ENCODE data around the gene ALPI.

The ALPI gene

GRCh38 chr2:232490221-232491138 lies 34.5 kb downstream of the ALPI start:
- Histone ChIP-seq H3K9ac (ENCODE audit: low read length) (no peak overlapping the region), H3K79me2 (ENCODE audit: low read length) (no peaks in the 10 kb centered on the region), H3K36me3 (replicated peaks; ENCODE audit: low read depth, low read length) (no peaks in the 10 kb centered on the region), H3K27me3 (ENCODE audit: low read depth, low read length) (no peaks in the 10 kb centered on the region), H4K20me1 (ENCODE audit: insufficient read depth, low read length) (no peaks in the 10 kb centered on the region), H3K4me1 (ENCODE audit: low read length) (no peaks in the 10 kb centered on the region), H3K27ac (ENCODE audit: low read length) (no peak overlapping the region), H3K4me2 (ENCODE audit: low read length) (no peak overlapping the region), H2AFZ (ENCODE audit: low read depth, low read length) (no peak overlapping the region), H3K4me3 (ENCODE audit: low read length) (no peak overlapping the region), H3K9me3 (ENCODE audit: insufficient read depth, low read length) (no peaks in the 10 kb centered on the region)
- TF ChIP-seq EZH2phosphoT487 (IDR thresholded peaks at IDR 0.05; ENCODE audit: low read depth): no peak
- TF ChIP-seq, protein P1, sequence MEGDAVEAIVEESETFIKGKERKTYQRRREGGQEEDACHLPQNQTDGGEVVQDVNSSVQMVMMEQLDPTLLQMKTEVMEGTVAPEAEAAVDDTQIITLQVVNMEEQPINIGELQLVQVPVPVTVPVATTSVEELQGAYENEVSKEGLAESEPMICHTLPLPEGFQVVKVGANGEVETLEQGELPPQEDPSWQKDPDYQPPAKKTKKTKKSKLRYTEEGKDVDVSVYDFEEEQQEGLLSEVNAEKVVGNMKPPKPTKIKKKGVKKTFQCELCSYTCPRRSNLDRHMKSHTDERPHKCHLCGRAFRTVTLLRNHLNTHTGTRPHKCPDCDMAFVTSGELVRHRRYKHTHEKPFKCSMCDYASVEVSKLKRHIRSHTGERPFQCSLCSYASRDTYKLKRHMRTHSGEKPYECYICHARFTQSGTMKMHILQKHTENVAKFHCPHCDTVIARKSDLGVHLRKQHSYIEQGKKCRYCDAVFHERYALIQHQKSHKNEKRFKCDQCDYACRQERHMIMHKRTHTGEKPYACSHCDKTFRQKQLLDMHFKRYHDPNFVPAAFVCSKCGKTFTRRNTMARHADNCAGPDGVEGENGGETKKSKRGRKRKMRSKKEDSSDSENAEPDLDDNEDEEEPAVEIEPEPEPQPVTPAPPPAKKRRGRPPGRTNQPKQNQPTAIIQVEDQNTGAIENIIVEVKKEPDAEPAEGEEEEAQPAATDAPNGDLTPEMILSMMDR (IDR thresholded peaks at IDR 0.05; ENCODE audit: low read depth, low read length): no peak

GRCh38 chr2:232491139-232491780 lies 35.3 kb downstream of the ALPI start:
- H3K27me3 ChIP-seq (ENCODE audit: low read depth, low read length): no peaks in the 10 kb centered on the region
- H4K20me1 ChIP-seq (ENCODE audit: insufficient read depth, low read length): no peaks in the 10 kb centered on the region
- no peak overlapping the region for H3K4me2 ChIP-seq (ENCODE audit: low read length)
- no peak overlapping the region for H3K9ac ChIP-seq (ENCODE audit: low read length)
- no peak for TF ChIP-seq EZH2phosphoT487 (IDR thresholded peaks at IDR 0.05; ENCODE audit: low read depth)
- TF ChIP-seq, protein P1 (IDR thresholded peaks at IDR 0.05; ENCODE audit: low read depth, low read length): no peak
- H2AFZ ChIP-seq (ENCODE audit: low read depth, low read length): no peak overlapping the region
- H3K9me3 ChIP-seq (ENCODE audit: insufficient read depth, low read length): no peaks in the 10 kb centered on the region
- H3K4me3 ChIP-seq (ENCODE audit: low read length): no peak overlapping the region
- H3K27ac ChIP-seq (ENCODE audit: low read length): no peak overlapping the region
- no peaks in the 10 kb centered on the region for H3K4me1 ChIP-seq (ENCODE audit: low read length)
- no peaks in the 10 kb centered on the region for H3K79me2 ChIP-seq (ENCODE audit: low read length)
- no peaks in the 10 kb centered on the region for H3K36me3 ChIP-seq (replicated peaks; ENCODE audit: low read depth, low read length)

- TF ChIP-seq, protein P1 (IDR thresholded peaks at IDR 0.05; ENCODE audit: low read depth, low read length): no peak
- no peak for TF ChIP-seq EZH2phosphoT487 (IDR thresholded peaks at IDR 0.05; ENCODE audit: low read depth)
- Histone ChIP-seq H3K9me3 (ENCODE audit: insufficient read depth, low read length) (no peaks in the 10 kb centered on the region), H3K4me3 (ENCODE audit: low read length) (no peak overlapping the region), H3K4me1 (ENCODE audit: low read length) (no peaks in the 10 kb centered on the region), H3K79me2 (ENCODE audit: low read length) (no peaks in the 10 kb centered on the region), H3K4me2 (ENCODE audit: low read length) (no peak overlapping the region), H3K27me3 (ENCODE audit: low read depth, low read length) (no peaks in the 10 kb centered on the region), H3K9ac (ENCODE audit: low read length) (no peak overlapping the region), H4K20me1 (ENCODE audit: insufficient read depth, low read length) (no peaks in the 10 kb centered on the region), H2AFZ (ENCODE audit: low read depth, low read length) (no peak overlapping the region), H3K36me3 (replicated peaks; ENCODE audit: low read depth, low read length) (no peaks in the 10 kb centered on the region), H3K27ac (ENCODE audit: low read length) (no peak overlapping the region)
Measured at GRCh38 chr2:232492236-232492848, 36.4 kb downstream of the ALPI start.
